Panc1 (cell line): ENCODE results near the gene RARG. TPM values are rescaled to one million over a fixed set of nuclear protein-coding genes. Genes with fewer than 3 reads are reported as not detected.

ENCODE experiments used
- ATAC-seq: fragments of 200-7000 bp; cut with Tn5 transposase; 2 replicates; pipeline ENCODE4 v1.9.1; 2020; ENCODE audit warnings: mild to moderate bottlenecking, moderate library complexity
- BruUV-seq: library from RNA; stranded (reverse); fragments of 400-500 nt; replicated peaks from 2 replicates; lab custom pipeline; 2021; lab: Mats Ljungman, UMichigan
- CTCF ChIA-PET: fragments of 300-600 bp; sonication (Branson Sonifier 250); formaldehyde crosslinking; loops from one replicate; lab custom pipeline; 2022; ENCODE audit warnings: antibody characterized with exemption; lab: Charles Lee
- POLR2A ChIA-PET: fragments of 300-600 bp; sonication (Branson Sonifier 250); formaldehyde crosslinking; loops from one replicate; lab custom pipeline; 2022; ENCODE audit warnings: antibody characterized with exemption; lab: Charles Lee
- DNase-seq: peaks from one replicate; pipeline ENCODE4 v3.0.0-alpha.2; 2010; ENCODE audit warnings: low read depth, low spot score
- H3K27ac ChIP-seq: 2 replicates; pipeline ENCODE4 v1.5.1; 2011; ENCODE audit warnings: mild to moderate bottlenecking, low read length, inconsistent platforms
- H3K27me3 ChIP-seq: fragments of 200-500 bp; sonication (Bioruptor generic); 2 replicates; pipeline ENCODE4 v1.6.0; 2014; ENCODE audit warnings: low read length, inconsistent platforms; ENCODE audit not compliant: control insufficient read depth, insufficient read depth
- H3K36me3 ChIP-seq: fragments of 200-500 bp; sonication (Bioruptor generic); 2 replicates; pipeline ENCODE4 v1.5.1; 2014; ENCODE audit warnings: inconsistent platforms, mild to moderate bottlenecking, low read length, moderate library complexity; ENCODE audit not compliant: control insufficient read depth, insufficient read depth
- H3K4me1 ChIP-seq: 2 replicates; pipeline ENCODE4 v1.5.1; 2011; ENCODE audit warnings: inconsistent platforms, mild to moderate bottlenecking, low read length, moderate library complexity; ENCODE audit not compliant: control insufficient read depth, insufficient read depth
- H3K4me3 ChIP-seq, 2 experiments: 2 replicates each; pipeline ENCODE4 v1.5.1; 2011 to 2012; ENCODE audit warnings: low read depth in 2 of 2, low read length in 2 of 2, mild to moderate bottlenecking in 2 of 2, inconsistent platforms in 1 of 2, moderate library complexity in 1 of 2
- H3K9me3 ChIP-seq: fragments of 200-500 bp; sonication (Bioruptor generic); 2 replicates; pipeline ENCODE4 v1.5.1; 2014; ENCODE audit warnings: low read depth, mild to moderate bottlenecking, inconsistent platforms, low read length, moderate library complexity; ENCODE audit not compliant: control insufficient read depth, insufficient read depth
- POLR2AphosphoS5 ChIP-seq: IDR thresholded peaks from 2 replicates; pipeline ENCODE4 v1.6.1; 2012; ENCODE audit warnings: mild to moderate bottlenecking, low read depth, low read length, moderate library complexity
- SIN3A ChIP-seq: IDR thresholded peaks from 2 replicates; pipeline ENCODE4 v1.6.1; 2012; ENCODE audit warnings: low read depth, mild to moderate bottlenecking, low read length, moderate library complexity, borderline replicate concordance; ENCODE audit not compliant: insufficient read depth
- TCF7L2 ChIP-seq: IDR thresholded peaks from 2 replicates; pipeline ENCODE4 v1.6.1; 2011; ENCODE audit warnings: mild to moderate bottlenecking, low read depth, low read length, inconsistent platforms
- in situ Hi-C: cut with HindIII; loops from 2 replicates; pipeline ENCODE4 v1.10.0; 2016; ENCODE audit warnings: low sequenced_read_pairs, low pct_unique_long_range_greater_than_20kb
- intact Hi-C: fragments of 100-400 bp; cut with micrococcal nuclease; formaldehyde crosslinking; loops from one replicate; pipeline ENCODE4 v1.10.0; 2022; ENCODE audit not compliant: unreplicated experiment
- total RNA-seq: library from RNA; stranded (reverse); gene quantifications from one replicate; pipeline ENCODE4 v1.2.1, GENCODE V29; 2021; ENCODE audit not compliant: unreplicated experiment
- TF ChIP-seq, protein P1 (sequence below), 2 experiments: IDR thresholded peaks; 2 replicates each; pipeline ENCODE4 v1.6.1; 2011 to 2012; ENCODE audit warnings: low read depth in 2 of 2, control low read depth in 1 of 2, low read length in 1 of 2, mild to moderate bottlenecking in 1 of 2, moderate library complexity in 1 of 2; ENCODE audit not compliant: insufficient read depth in 1 of 2
- TF ChIP-seq, protein P2 (sequence below): fragments of 450-650 bp; IDR thresholded peaks from 2 replicates; pipeline ENCODE4 v1.5.1; 2017; ENCODE audit warnings: mild to moderate bottlenecking

RARG gene
- total RNA-seq, 1 experiment from 2014 or later = 41.2 TPM

DNA sequence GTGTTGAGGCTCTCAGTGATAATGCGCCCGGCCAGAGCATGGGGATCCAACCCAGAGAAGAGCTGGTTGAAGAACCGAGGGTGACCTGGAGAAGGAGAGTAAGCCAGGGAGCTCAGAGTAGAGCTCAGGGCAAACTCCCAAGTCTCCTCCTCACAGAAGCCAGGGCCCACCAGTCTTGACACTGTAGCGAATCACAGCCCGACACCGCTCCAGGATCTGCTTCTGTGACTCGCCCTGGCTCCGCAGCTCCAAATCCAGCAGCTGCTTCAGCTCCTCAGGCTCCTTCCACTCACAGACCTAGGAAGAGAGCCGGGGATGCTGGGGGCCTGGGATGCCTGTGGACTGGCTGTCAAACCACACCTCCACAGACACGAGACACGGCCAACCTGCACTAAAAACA is 59.7 kb downstream of the RARG start:
- intact Hi-C loops = no loop called here
- CTCF ChIA-PET = no interaction called here
- BruUV-seq = no TSS peak

DNA sequence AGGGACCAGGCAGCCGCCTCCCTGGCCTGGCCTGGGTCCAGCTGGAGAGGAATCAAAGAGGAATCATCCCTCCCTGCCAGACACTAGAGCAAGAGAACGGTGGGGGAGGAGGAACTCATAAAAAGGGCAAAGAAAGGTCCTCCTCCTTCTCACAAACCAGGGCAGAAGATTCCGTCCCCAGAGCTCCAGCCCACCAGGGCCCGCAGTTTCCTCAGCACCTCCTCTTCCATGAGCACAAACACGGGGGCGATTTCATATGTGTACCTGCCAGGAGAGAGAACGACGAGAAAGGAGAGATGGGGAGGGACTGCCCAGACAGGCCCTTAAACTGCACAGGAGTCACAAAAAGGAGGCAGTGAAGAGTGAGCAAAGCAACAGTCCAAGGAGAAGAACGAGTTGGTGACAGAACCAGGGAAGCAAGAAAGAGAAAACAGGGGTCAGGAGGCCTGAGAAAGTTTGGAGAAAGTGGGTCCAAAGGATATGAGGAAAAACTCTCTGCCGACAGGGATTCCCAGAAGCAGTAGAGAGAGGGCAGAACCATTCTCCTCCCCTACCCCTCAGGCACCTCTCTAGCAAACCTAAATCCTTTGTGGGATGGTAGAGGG is 60.2 kb downstream of the RARG start:
- Histone ChIP-seq H3K9me3 (no peaks in the 10 kb centered on the region), H3K4me1 (peaks cover 12% of the 10 kb centered on the region), H3K27me3 (no peaks in the 10 kb centered on the region), H3K27ac (0 out of 2 replicates have a peak overlapping the region, but pooled peaks have one; percentile 3), H3K4me3 (no peak overlapping the region), H3K36me3 (no peaks in the 10 kb centered on the region)
- POLR2A ChIA-PET = no interaction called here
- in situ Hi-C loops (no loop called here), intact Hi-C loops (no loop called here)
- no peak for DNase-seq
- CTCF ChIA-PET = interaction anchor here (1.2 kb wide), 1 partner anchor 13 kb away, joined by 3 read pairs; no protein-coding TSS in a partner anchor
- no TSS peak for BruUV-seq
- no peak for ATAC-seq
- TF ChIP-seq TCF7L2 (no peak), POLR2AphosphoS5 (no peak), SIN3A (no peak)
- TF ChIP-seq, protein P1, sequence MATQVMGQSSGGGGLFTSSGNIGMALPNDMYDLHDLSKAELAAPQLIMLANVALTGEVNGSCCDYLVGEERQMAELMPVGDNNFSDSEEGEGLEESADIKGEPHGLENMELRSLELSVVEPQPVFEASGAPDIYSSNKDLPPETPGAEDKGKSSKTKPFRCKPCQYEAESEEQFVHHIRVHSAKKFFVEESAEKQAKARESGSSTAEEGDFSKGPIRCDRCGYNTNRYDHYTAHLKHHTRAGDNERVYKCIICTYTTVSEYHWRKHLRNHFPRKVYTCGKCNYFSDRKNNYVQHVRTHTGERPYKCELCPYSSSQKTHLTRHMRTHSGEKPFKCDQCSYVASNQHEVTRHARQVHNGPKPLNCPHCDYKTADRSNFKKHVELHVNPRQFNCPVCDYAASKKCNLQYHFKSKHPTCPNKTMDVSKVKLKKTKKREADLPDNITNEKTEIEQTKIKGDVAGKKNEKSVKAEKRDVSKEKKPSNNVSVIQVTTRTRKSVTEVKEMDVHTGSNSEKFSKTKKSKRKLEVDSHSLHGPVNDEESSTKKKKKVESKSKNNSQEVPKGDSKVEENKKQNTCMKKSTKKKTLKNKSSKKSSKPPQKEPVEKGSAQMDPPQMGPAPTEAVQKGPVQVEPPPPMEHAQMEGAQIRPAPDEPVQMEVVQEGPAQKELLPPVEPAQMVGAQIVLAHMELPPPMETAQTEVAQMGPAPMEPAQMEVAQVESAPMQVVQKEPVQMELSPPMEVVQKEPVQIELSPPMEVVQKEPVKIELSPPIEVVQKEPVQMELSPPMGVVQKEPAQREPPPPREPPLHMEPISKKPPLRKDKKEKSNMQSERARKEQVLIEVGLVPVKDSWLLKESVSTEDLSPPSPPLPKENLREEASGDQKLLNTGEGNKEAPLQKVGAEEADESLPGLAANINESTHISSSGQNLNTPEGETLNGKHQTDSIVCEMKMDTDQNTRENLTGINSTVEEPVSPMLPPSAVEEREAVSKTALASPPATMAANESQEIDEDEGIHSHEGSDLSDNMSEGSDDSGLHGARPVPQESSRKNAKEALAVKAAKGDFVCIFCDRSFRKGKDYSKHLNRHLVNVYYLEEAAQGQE (IDR thresholded peaks at IDR 0.05; ENCODE audit: insufficient read depth in 1 of 2, low read depth in 2 of 2, low read length in 1 of 2) = no peak
- TF ChIP-seq, protein P2, sequence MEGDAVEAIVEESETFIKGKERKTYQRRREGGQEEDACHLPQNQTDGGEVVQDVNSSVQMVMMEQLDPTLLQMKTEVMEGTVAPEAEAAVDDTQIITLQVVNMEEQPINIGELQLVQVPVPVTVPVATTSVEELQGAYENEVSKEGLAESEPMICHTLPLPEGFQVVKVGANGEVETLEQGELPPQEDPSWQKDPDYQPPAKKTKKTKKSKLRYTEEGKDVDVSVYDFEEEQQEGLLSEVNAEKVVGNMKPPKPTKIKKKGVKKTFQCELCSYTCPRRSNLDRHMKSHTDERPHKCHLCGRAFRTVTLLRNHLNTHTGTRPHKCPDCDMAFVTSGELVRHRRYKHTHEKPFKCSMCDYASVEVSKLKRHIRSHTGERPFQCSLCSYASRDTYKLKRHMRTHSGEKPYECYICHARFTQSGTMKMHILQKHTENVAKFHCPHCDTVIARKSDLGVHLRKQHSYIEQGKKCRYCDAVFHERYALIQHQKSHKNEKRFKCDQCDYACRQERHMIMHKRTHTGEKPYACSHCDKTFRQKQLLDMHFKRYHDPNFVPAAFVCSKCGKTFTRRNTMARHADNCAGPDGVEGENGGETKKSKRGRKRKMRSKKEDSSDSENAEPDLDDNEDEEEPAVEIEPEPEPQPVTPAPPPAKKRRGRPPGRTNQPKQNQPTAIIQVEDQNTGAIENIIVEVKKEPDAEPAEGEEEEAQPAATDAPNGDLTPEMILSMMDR = no peak

More for the DNA sequence above, 59.7 kb downstream of the RARG start:
- no peaks in the 10 kb centered on the region for H3K36me3 ChIP-seq
- H3K9me3 ChIP-seq = no peaks in the 10 kb centered on the region
- DNase-seq = no peak
- POLR2A ChIA-PET = no interaction called here
- no peak overlapping the region for H3K27ac ChIP-seq
- H3K27me3 ChIP-seq = no peaks in the 10 kb centered on the region
- TF ChIP-seq, protein P1 (IDR thresholded peaks at IDR 0.05; ENCODE audit: insufficient read depth in 1 of 2, low read depth in 2 of 2, low read length in 1 of 2) = no peak
- TF ChIP-seq POLR2AphosphoS5 (no peak), SIN3A (no peak), TCF7L2 (no peak)
- TF ChIP-seq, protein P2 = no peak
- ATAC-seq = no peak
- in situ Hi-C loops = no loop called here
- peaks cover 12% of the 10 kb centered on the region for H3K4me1 ChIP-seq
- no peak overlapping the region for H3K4me3 ChIP-seq
